Measurements from ENCODE around the gene TNPO1. TPM values are rescaled to one million over a fixed set of nuclear protein-coding genes. Genes with fewer than 3 reads are reported as not detected.

The TNPO1 gene
- total and polyA plus RNA-seq, 10 of the 15 experiments (the other 5 are each of a cell fraction or from before 2014, with no cell fraction given) = 18.1 to 123 (median 79.2) TPM

GRCh38 chr5:72831685-72832084, 15.2 kb downstream of the TNPO1 start:
- no peak for FAIRE-seq
- H3K36me3 ChIP-seq (ENCODE audit: control insufficient read depth in 2 of 2, insufficient read depth in 2 of 2, low read length in 1 of 2) = no peaks in the 10 kb centered on the region
- no peak overlapping the region for H3K9ac ChIP-seq (ENCODE audit: control insufficient read depth, insufficient read depth, low read length)
- H4K20me1 ChIP-seq (ENCODE audit: control insufficient read depth, insufficient read depth) = no peaks in the 10 kb centered on the region
- H2AFZ ChIP-seq (ENCODE audit: control insufficient read depth, low read depth, low read length) = no peak overlapping the region
- ChIA-PET POLR2A (no interaction called here), SMC1A (ENCODE audit: uncharacterized antibody, unreplicated experiment) (interaction anchor here (0.8 to 7.3 kb wide), 3 partner anchors 11 to 19 kb away, joined by 3 to 44 read pairs (median 3); no protein-coding TSS in a partner anchor), CTCF (interaction anchor here (0.6 to 4.0 kb wide), 4 partner anchors 11 to 243 kb away, joined by 3 to 30 read pairs (median 4); no protein-coding TSS in a partner anchor), RAD21 (ENCODE audit: unreplicated experiment) (interaction anchor here (1.1 to 2.4 kb wide), 2 partner anchors 13 to 14 kb away, joined by 3 to 11 read pairs; partner anchors contain the start of gene TNPO1)
- no peak overlapping the region for H3K4me3 ChIP-seq
- H3K27ac ChIP-seq (ENCODE audit: control insufficient read depth, insufficient read depth) = no peak overlapping the region
- H3K27me3 ChIP-seq (replicated peaks in 1 of 2; ENCODE audit: control insufficient read depth in 2 of 2, insufficient read depth in 2 of 2, low read length in 1 of 2) = no peaks in the 10 kb centered on the region
- no TSS peak for BruUV-seq (replicated peaks)
- H3K4me2 ChIP-seq (ENCODE audit: control insufficient read depth, insufficient read depth) = no peak overlapping the region
- intact Hi-C loops (cut with micrococcal nuclease; ENCODE audit: unreplicated experiment) = no loop called here
- no peak for DNase-seq (ENCODE audit: low read depth, low spot score)
- H3K79me2 ChIP-seq (ENCODE audit: control insufficient read depth, insufficient read depth, low read length) = no peaks in the 10 kb centered on the region; the same call in 1 of the 2 replicates
- ATAC-seq = no peak
- in situ Hi-C loops (cut with MboI) = no loop called here
- H3K4me1 ChIP-seq (ENCODE audit: control insufficient read depth, insufficient read depth, low read length) = no peaks in the 10 kb centered on the region
- H3K9me3 ChIP-seq (replicated peaks; ENCODE audit: control insufficient read depth, insufficient read depth, low read length) = no peaks in the 10 kb centered on the region
- 78% methylated on average over 4 of the region's 4 CpGs for WGBS (ENCODE audit: insufficient coverage, insufficient replicate concordance, low lambda C conversion rate, missing lambda C conversion rate)
- TF ChIP-seq RCOR1 (conservative IDR thresholded peaks at IDR 0.05; ENCODE audit: low read depth, low read length) = no peak

- Histone ChIP-seq H3K4me3 (no peak overlapping the region), H2AFZ (ENCODE audit: control insufficient read depth, low read depth, low read length) (no peak overlapping the region), H3K4me2 (ENCODE audit: control insufficient read depth, insufficient read depth) (no peak overlapping the region), H4K20me1 (ENCODE audit: control insufficient read depth, insufficient read depth) (no peaks in the 10 kb centered on the region), H3K9me3 (replicated peaks; ENCODE audit: control insufficient read depth, insufficient read depth, low read length) (no peaks in the 10 kb centered on the region), H3K27me3 (replicated peaks in 1 of 2; ENCODE audit: control insufficient read depth in 2 of 2, insufficient read depth in 2 of 2, low read length in 1 of 2) (no peaks in the 10 kb centered on the region), H3K27ac (ENCODE audit: control insufficient read depth, insufficient read depth) (no peak overlapping the region), H3K4me1 (ENCODE audit: control insufficient read depth, insufficient read depth, low read length) (no peaks in the 10 kb centered on the region), H3K9ac (ENCODE audit: control insufficient read depth, insufficient read depth, low read length) (no peak overlapping the region), H3K36me3 (ENCODE audit: control insufficient read depth in 2 of 2, insufficient read depth in 2 of 2, low read length in 1 of 2) (no peaks in the 10 kb centered on the region), H3K79me2 (ENCODE audit: control insufficient read depth, insufficient read depth, low read length) (no peaks in the 10 kb centered on the region; the same call in 1 of the 2 replicates)
- ChIA-PET POLR2A (no interaction called here), CTCF (interaction anchor here (0.8 to 4.0 kb wide), 3 partner anchors 10 to 224 kb away, joined by 4 to 30 read pairs (median 4); no protein-coding TSS in a partner anchor), SMC1A (ENCODE audit: uncharacterized antibody, unreplicated experiment) (interaction anchor here (0.9 to 7.3 kb wide), 3 partner anchors 9 to 16 kb away, joined by 3 to 44 read pairs (median 3); no protein-coding TSS in a partner anchor), RAD21 (ENCODE audit: unreplicated experiment) (no interaction called here)
- 98% methylated on average over 2 of the region's 2 CpGs for WGBS (ENCODE audit: insufficient coverage, insufficient replicate concordance, low lambda C conversion rate, missing lambda C conversion rate)
- in situ Hi-C loops (cut with MboI) (no loop called here), intact Hi-C loops (cut with micrococcal nuclease; ENCODE audit: unreplicated experiment) (no loop called here)
- TF ChIP-seq CBX5 (IDR thresholded peaks at IDR 0.05; ENCODE audit: low read depth) (no peak), HCFC1 (IDR thresholded peaks at IDR 0.05; ENCODE audit: low read length) (no peak), PML (IDR thresholded peaks at IDR 0.05; ENCODE audit: low read length) (no peak)
- DNase-seq (ENCODE audit: low read depth, low spot score) (no peak), FAIRE-seq (no peak), ATAC-seq (no peak)
- BruUV-seq (replicated peaks) = no TSS peak
Measured at GRCh38 chr5:72834924-72835323, 18.5 kb downstream of the TNPO1 start.

Measured in GM12878 (cell line).